Lower leg skin (tissue), 3 donors: Measurements from ENCODE around the gene CYP2A7.

ENCODE experiments used
- CTCF ChIP-seq, 3 donors: fragments of 450-650 bp; IDR thresholded peaks; one replicate each; pipeline ENCODE4 v1.5.1; 2016; ENCODE audit warnings: antibody characterized with exemption in 3 of 3, mild to moderate bottlenecking in 3 of 3, moderate library complexity in 2 of 3
- POLR2A ChIP-seq, 2 donors: fragments of 450-650 bp; IDR thresholded peaks; one replicate each; pipeline ENCODE4 v1.6.1; 2016 to 2017; ENCODE audit warnings: antibody characterized with exemption in 2 of 2, mild to moderate bottlenecking in 1 of 2, moderate library complexity in 1 of 2

- TF ChIP-seq CTCF (IDR thresholded peaks at IDR 0.05): no peak
- no peak for TF ChIP-seq POLR2A (IDR thresholded peaks at IDR 0.05)
Observed at GRCh38 chr19:40862785-40863184, 19.2 kb downstream of the CYP2A7 start.
